ENCODE data around the gene GATAD2A.
"Not testable (repeated sequence)": the region's sequence is repeated elsewhere in the genome, so short reads cannot be mapped to it uniquely, and the experiment has no call there.

GATAD2A gene

GRCh38 chr19:19372656-19373416, 32.6 kb upstream of the GATAD2A start:
- no peak overlapping the region for H3K4me3 ChIP-seq (ENCODE audit: low read depth, low read length)
- H3K36me3 ChIP-seq (ENCODE audit: control insufficient read depth in 1 of 2, insufficient read depth in 2 of 2, low read length in 2 of 2) = no peaks in the 10 kb centered on the region
- no peaks in the 10 kb centered on the region for H3K9me3 ChIP-seq (ENCODE audit: insufficient read depth, low read depth, low read length)
- no peak overlapping the region for H3K4me2 ChIP-seq (ENCODE audit: low read length)
- no peak overlapping the region for H2BK5ac ChIP-seq (ENCODE audit: low read depth, low read length, poor library complexity)
- no peak overlapping the region for H2BK120ac ChIP-seq (ENCODE audit: insufficient read depth, low read length, poor library complexity)
- DNase-seq = peak; percentile 65 to 81
- H3K27ac ChIP-seq (ENCODE audit: low read depth, low read length) = no peak overlapping the region
- no peak overlapping the region for H3K18ac ChIP-seq (ENCODE audit: low read length)
- H3K27me3 ChIP-seq (ENCODE audit: insufficient read depth, low read length) = no peaks in the 10 kb centered on the region
- no peak overlapping the region for H4K12ac ChIP-seq (ENCODE audit: low read depth, low read length)
- peak overlapping the region; percentile 76 for H4K8ac ChIP-seq (ENCODE audit: low read depth, low read length)
- peak overlapping the region; percentile 24 for H2BK12ac ChIP-seq (ENCODE audit: low read length)
- no peak overlapping the region for H2AFZ ChIP-seq (ENCODE audit: insufficient read depth, low read length, poor library complexity)
- no peak overlapping the region for H4K91ac ChIP-seq (ENCODE audit: low read depth, low read length)
- H3K9ac ChIP-seq (ENCODE audit: low read length) = no peak overlapping the region
- WGBS (ENCODE audit: extremely low coverage, insufficient coverage, insufficient read length) = no CpG with 5 or more reads among the region's 8 CpGs
- no peak overlapping the region for H3K4ac ChIP-seq (ENCODE audit: low read depth, low read length)
- no peak overlapping the region for H3K23ac ChIP-seq (ENCODE audit: low read length)
- H2AK5ac ChIP-seq (ENCODE audit: low read length) = no peak overlapping the region
- no peaks in the 10 kb centered on the region for H3K79me2 ChIP-seq (ENCODE audit: control insufficient read depth, insufficient read depth, low read length, poor library complexity)
- peaks cover 10% of the 10 kb centered on the region for H3K79me1 ChIP-seq (ENCODE audit: low read length)
- no peak overlapping the region for H3K14ac ChIP-seq (ENCODE audit: low read length)
- H3K4me1 ChIP-seq (ENCODE audit: control insufficient read depth in 1 of 2, insufficient read depth in 2 of 2, low read length in 2 of 2) = peaks cover 10 to 13% of the 10 kb centered on the region in 2 experiments

GRCh38 chr19:19379527-19379926, 25.9 kb upstream of the GATAD2A start:
- no peak overlapping the region for H2AK5ac ChIP-seq (ENCODE audit: low read length)
- peaks cover under 1% of the 10 kb centered on the region for H3K79me2 ChIP-seq (ENCODE audit: control insufficient read depth, insufficient read depth, low read length, poor library complexity)
- H3K36me3 ChIP-seq (ENCODE audit: control insufficient read depth in 1 of 2, insufficient read depth in 2 of 2, low read length in 2 of 2) = no peaks in the 10 kb centered on the region
- WGBS (ENCODE audit: extremely low coverage, insufficient coverage, insufficient read length) = no CpG with 5 or more reads among the region's 2 CpGs
- no peak overlapping the region for H3K9ac ChIP-seq (ENCODE audit: low read length)
- no peak overlapping the region for H4K8ac ChIP-seq (ENCODE audit: low read depth, low read length)
- no peak overlapping the region for H3K18ac ChIP-seq (ENCODE audit: low read length)
- no peak overlapping the region for H4K12ac ChIP-seq (ENCODE audit: low read depth, low read length)
- no peaks in the 10 kb centered on the region for H3K9me3 ChIP-seq (ENCODE audit: insufficient read depth, low read depth, low read length)
- peaks cover 13 to 17% of the 10 kb centered on the region in 2 experiments for H3K4me1 ChIP-seq (ENCODE audit: control insufficient read depth in 1 of 2, insufficient read depth in 2 of 2, low read length in 2 of 2)
- H3K4ac ChIP-seq (ENCODE audit: low read depth, low read length) = no peak overlapping the region
- no peak overlapping the region for H2AFZ ChIP-seq (ENCODE audit: insufficient read depth, low read length, poor library complexity)
- no peaks in the 10 kb centered on the region for H3K27me3 ChIP-seq (ENCODE audit: insufficient read depth, low read length)
- no peak overlapping the region for H3K27ac ChIP-seq (ENCODE audit: low read depth, low read length)
- H2BK120ac ChIP-seq (ENCODE audit: insufficient read depth, low read length, poor library complexity) = no peak overlapping the region
- H3K14ac ChIP-seq (ENCODE audit: low read length) = no peak overlapping the region
- H3K79me1 ChIP-seq (ENCODE audit: low read length) = peaks cover 18% of the 10 kb centered on the region
- H3K4me3 ChIP-seq (ENCODE audit: low read depth, low read length) = no peak overlapping the region
- no peak overlapping the region for H3K23ac ChIP-seq (ENCODE audit: low read length)
- no peak overlapping the region for H2BK5ac ChIP-seq (ENCODE audit: low read depth, low read length, poor library complexity)
- H3K4me2 ChIP-seq (ENCODE audit: low read length) = no peak overlapping the region
- H2BK12ac ChIP-seq (ENCODE audit: low read length) = no peak overlapping the region
- DNase-seq = no peak
- H4K91ac ChIP-seq (ENCODE audit: low read depth, low read length) = no peak overlapping the region

GRCh38 chr19:19380316-19380715, 25.2 kb upstream of the GATAD2A start:
- not testable (repeated sequence) for H3K18ac ChIP-seq (ENCODE audit: low read length); H3K79me2 ChIP-seq (ENCODE audit: control insufficient read depth, insufficient read depth, low read length, poor library complexity); H2BK5ac ChIP-seq (ENCODE audit: low read depth, low read length, poor library complexity); H3K4me2 ChIP-seq (ENCODE audit: low read length); H3K27ac ChIP-seq (ENCODE audit: low read depth, low read length); H3K23ac ChIP-seq (ENCODE audit: low read length); H3K14ac ChIP-seq (ENCODE audit: low read length); H2AK5ac ChIP-seq (ENCODE audit: low read length); H3K27me3 ChIP-seq (ENCODE audit: insufficient read depth, low read length); H2BK120ac ChIP-seq (ENCODE audit: insufficient read depth, low read length, poor library complexity); H4K8ac ChIP-seq (ENCODE audit: low read depth, low read length); H3K4me3 ChIP-seq (ENCODE audit: low read depth, low read length); H3K36me3 ChIP-seq (ENCODE audit: control insufficient read depth in 1 of 2, insufficient read depth in 2 of 2, low read length in 2 of 2); H2BK12ac ChIP-seq (ENCODE audit: low read length); H3K9ac ChIP-seq (ENCODE audit: low read length); H3K9me3 ChIP-seq (ENCODE audit: insufficient read depth, low read depth, low read length); H4K12ac ChIP-seq (ENCODE audit: low read depth, low read length); H2AFZ ChIP-seq (ENCODE audit: insufficient read depth, low read length, poor library complexity); H3K4ac ChIP-seq (ENCODE audit: low read depth, low read length)
- H4K91ac ChIP-seq (ENCODE audit: low read depth, low read length) = peak overlapping the region; percentile 13
- H3K4me1 ChIP-seq (ENCODE audit: control insufficient read depth in 1 of 2, insufficient read depth in 2 of 2, low read length in 2 of 2) = peaks cover 16 to 17% of the 10 kb centered on the region in 2 experiments
- peak; percentile 65 to 77 for DNase-seq
- peaks cover 24% of the 10 kb centered on the region for H3K79me1 ChIP-seq (ENCODE audit: low read length)
- WGBS (ENCODE audit: extremely low coverage, insufficient coverage, insufficient read length) = no CpG with 5 or more reads among the region's 12 CpGs

GRCh38 chr19:19381007-19381926, 24.2 kb upstream of the GATAD2A start:
- no peak overlapping the region for H2AK5ac ChIP-seq (ENCODE audit: low read length)
- no peak overlapping the region for H3K4me2 ChIP-seq (ENCODE audit: low read length)
- no peak overlapping the region for H2BK5ac ChIP-seq (ENCODE audit: low read depth, low read length, poor library complexity)
- H3K27ac ChIP-seq (ENCODE audit: low read depth, low read length) = no peak overlapping the region
- no peak overlapping the region for H3K4ac ChIP-seq (ENCODE audit: low read depth, low read length)
- H3K9ac ChIP-seq (ENCODE audit: low read length) = no peak overlapping the region
- no peak overlapping the region for H4K8ac ChIP-seq (ENCODE audit: low read depth, low read length)
- no peak overlapping the region for H4K12ac ChIP-seq (ENCODE audit: low read depth, low read length)
- H3K79me2 ChIP-seq (ENCODE audit: control insufficient read depth, insufficient read depth, low read length, poor library complexity) = peaks cover 8% of the 10 kb centered on the region
- no peaks in the 10 kb centered on the region for H3K36me3 ChIP-seq (ENCODE audit: control insufficient read depth in 1 of 2, insufficient read depth in 2 of 2, low read length in 2 of 2)
- no peak overlapping the region for H3K4me3 ChIP-seq (ENCODE audit: low read depth, low read length)
- H3K79me1 ChIP-seq (ENCODE audit: low read length) = peaks cover 27% of the 10 kb centered on the region
- H2BK12ac ChIP-seq (ENCODE audit: low read length) = no peak overlapping the region
- no peaks in the 10 kb centered on the region for H3K27me3 ChIP-seq (ENCODE audit: insufficient read depth, low read length)
- H2BK120ac ChIP-seq (ENCODE audit: insufficient read depth, low read length, poor library complexity) = no peak overlapping the region
- no peak overlapping the region for H3K18ac ChIP-seq (ENCODE audit: low read length)
- peaks cover 15 to 16% of the 10 kb centered on the region in 2 experiments for H3K4me1 ChIP-seq (ENCODE audit: control insufficient read depth in 1 of 2, insufficient read depth in 2 of 2, low read length in 2 of 2)
- no CpG with 5 or more reads among the region's 11 CpGs for WGBS (ENCODE audit: extremely low coverage, insufficient coverage, insufficient read length)
- DNase-seq = no peak
- H3K23ac ChIP-seq (ENCODE audit: low read length) = no peak overlapping the region
- H2AFZ ChIP-seq (ENCODE audit: insufficient read depth, low read length, poor library complexity) = no peak overlapping the region
- no peak overlapping the region for H4K91ac ChIP-seq (ENCODE audit: low read depth, low read length)
- H3K14ac ChIP-seq (ENCODE audit: low read length) = no peak overlapping the region
- H3K9me3 ChIP-seq (ENCODE audit: insufficient read depth, low read depth, low read length) = no peaks in the 10 kb centered on the region

Measured in trophoblast cell (in vitro differentiated cells and primary cell).